Fibroblast of upper back skin (primary cell): Measurements from ENCODE around the gene ROCK2.

Source experiments
- DNase-seq: peaks from one replicate; pipeline ENCODE4 v3.0.0-alpha.2; 2013

The ROCK2 gene

GRCh38 chr2:11366326-11366741 is 21.9 kb upstream of the ROCK2 start:
- DNase-seq, result no peak

- DNase-seq, result no peak
Observed at GRCh38 chr2:11365096-11365879, 20.9 kb upstream of the ROCK2 start.

GRCh38 chr2:11364565-11364887 is 20.1 kb upstream of the ROCK2 start:
- DNase-seq, result no peak

GRCh38 chr2:11363868-11364564 is 19.6 kb upstream of the ROCK2 start:
- no peak for DNase-seq

- no peak for DNase-seq
Observed at GRCh38 chr2:11359865-11360264, 15.4 kb upstream of the ROCK2 start.

- DNase-seq, result no peak
Observed at GRCh38 chr2:11357428-11357972, 13.1 kb upstream of the ROCK2 start.

GRCh38 chr2:11356764-11357163 is 12.3 kb upstream of the ROCK2 start:
- no peak for DNase-seq

GRCh38 chr2:11355194-11356053 is 11.0 kb upstream of the ROCK2 start:
- DNase-seq, result no peak

GRCh38 chr2:11354363-11355154 is 10.1 kb upstream of the ROCK2 start:
- no peak for DNase-seq

- DNase-seq, result no peak
Observed at GRCh38 chr2:11352781-11353537, 8.5 kb upstream of the ROCK2 start.

GRCh38 chr2:11348209-11348749 is 3.8 kb upstream of the ROCK2 start:
- DNase-seq, result no peak

- no peak for DNase-seq
Observed at GRCh38 chr2:11347403-11347959, 3.0 kb upstream of the ROCK2 start.

GRCh38 chr2:11346023-11346482 is 1.6 kb upstream of the ROCK2 start:
- DNase-seq, result no peak

GRCh38 chr2:11344956-11345677 is 681 bp upstream of the ROCK2 start:
- peak; percentile 77 for DNase-seq

- DNase-seq, result peak; percentile 13
Observed at GRCh38 chr2:11343650-11344341, 640 bp downstream of the ROCK2 start.

- no peak for DNase-seq
Observed at GRCh38 chr2:11343368-11343649, 1.1 kb downstream of the ROCK2 start.

- peak; percentile 77 for DNase-seq
Observed at GRCh38 chr2:11342551-11343367, 1.7 kb downstream of the ROCK2 start.

- DNase-seq, result no peak
Observed at GRCh38 chr2:11340717-11341116, 3.7 kb downstream of the ROCK2 start.
